GM19240 (cell line): ENCODE measurements around the gene TVP23C.
"Not testable (repeated sequence)": the region's sequence is repeated elsewhere in the genome, so short reads cannot be mapped to it uniquely, and the experiment has no call there.

ENCODE experiments used
- DNase-seq: peaks from one replicate; pipeline ENCODE4 v3.0.0; 2011; ENCODE audit warnings: low spot score; ENCODE audit not compliant: insufficient read length

The TVP23C gene

DNA sequence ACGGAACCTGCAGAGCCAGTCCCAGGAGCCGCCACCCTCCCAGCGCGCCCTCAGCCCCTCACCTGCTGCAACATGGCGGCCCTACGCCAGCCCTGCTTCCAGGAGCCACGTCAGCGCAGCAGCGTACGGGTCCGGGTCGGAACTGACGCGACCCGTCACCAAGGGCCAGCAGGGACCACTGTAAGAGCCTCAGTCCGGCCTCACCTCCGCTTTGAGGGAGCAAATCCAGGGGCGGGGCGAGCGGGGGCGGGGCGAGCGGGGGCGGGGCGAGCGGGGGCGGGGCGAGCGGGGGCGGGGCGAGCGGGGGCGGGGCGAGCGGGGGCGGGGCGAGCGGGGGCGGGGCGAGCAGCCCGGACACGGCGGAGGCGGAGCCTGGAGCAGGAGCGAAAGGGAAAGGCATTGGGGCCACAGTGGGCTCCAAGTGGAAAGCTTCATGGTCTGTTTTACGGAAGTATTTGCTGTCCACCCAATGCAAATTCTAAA, at the start of gene TVP23C:
Gene TVP23C, minus strand, starts transcription at position 109 of the 483 bp plus-strand sequence. Its CDS starts 35 bp downstream, at position 74.
- DNase-seq: peak; percentile 2

DNA sequence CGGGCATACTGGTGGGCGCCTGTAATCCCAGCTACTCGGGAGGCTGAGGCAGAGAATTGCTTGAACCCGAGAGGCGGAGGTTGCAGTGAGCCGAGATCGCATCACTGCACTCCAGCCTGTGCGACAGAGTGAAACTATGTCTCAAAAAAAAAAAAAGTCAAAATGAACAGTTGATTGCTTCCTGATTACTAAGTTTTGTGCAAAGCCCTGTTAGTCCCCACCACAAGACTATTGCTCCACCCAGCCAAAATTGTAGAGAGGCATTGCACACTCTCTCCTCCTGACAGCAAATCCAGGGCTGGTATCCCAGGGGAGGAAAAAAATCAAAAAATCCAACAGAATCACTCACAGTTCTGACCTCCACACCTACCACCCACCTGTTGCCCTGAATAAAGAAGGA, 29.7 kb upstream of the TVP23C start:
- not testable (repeated sequence) for DNase-seq

DNA sequence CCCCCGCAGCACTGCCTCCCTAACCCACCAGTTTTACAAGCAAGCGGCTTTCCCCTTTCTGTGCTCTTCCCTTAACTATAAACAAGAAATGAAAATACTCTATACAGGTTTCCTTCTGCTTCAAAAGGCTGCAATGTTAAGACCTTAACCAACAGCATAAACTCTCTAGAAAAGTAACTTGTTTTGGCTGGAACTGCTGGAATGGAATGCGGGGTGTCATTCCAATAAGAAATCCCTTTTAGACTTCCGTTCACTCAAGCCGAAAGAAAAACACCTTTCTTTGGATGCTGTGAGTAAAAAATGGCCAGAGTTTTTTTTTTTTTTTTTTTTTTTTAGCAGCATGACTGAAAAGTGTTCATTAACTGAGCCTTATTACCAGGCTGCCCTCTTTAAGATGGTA, 28.7 kb upstream of the TVP23C start:
- not testable (repeated sequence) for DNase-seq

DNA sequence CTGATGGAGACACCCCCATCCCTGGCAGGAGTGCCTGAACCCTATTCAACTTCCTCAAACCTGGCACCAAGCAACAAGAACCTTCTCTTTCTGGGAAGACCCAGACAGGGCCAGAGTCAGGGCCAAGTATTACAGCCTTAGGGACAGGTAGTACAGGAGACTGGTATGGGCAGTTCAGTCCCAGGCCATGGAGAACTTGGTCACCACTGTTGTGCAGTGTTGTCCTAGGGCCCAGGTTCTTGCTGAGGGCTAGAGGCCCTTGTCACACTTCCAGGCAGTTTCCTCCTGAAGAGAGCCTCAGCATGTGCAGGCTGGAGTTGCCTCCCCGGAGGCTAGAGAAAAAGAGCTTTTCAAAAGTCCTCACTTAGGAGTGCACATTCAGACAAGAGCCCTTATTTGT, 27.6 kb upstream of the TVP23C start:
- DNase-seq: not testable (repeated sequence)

DNA sequence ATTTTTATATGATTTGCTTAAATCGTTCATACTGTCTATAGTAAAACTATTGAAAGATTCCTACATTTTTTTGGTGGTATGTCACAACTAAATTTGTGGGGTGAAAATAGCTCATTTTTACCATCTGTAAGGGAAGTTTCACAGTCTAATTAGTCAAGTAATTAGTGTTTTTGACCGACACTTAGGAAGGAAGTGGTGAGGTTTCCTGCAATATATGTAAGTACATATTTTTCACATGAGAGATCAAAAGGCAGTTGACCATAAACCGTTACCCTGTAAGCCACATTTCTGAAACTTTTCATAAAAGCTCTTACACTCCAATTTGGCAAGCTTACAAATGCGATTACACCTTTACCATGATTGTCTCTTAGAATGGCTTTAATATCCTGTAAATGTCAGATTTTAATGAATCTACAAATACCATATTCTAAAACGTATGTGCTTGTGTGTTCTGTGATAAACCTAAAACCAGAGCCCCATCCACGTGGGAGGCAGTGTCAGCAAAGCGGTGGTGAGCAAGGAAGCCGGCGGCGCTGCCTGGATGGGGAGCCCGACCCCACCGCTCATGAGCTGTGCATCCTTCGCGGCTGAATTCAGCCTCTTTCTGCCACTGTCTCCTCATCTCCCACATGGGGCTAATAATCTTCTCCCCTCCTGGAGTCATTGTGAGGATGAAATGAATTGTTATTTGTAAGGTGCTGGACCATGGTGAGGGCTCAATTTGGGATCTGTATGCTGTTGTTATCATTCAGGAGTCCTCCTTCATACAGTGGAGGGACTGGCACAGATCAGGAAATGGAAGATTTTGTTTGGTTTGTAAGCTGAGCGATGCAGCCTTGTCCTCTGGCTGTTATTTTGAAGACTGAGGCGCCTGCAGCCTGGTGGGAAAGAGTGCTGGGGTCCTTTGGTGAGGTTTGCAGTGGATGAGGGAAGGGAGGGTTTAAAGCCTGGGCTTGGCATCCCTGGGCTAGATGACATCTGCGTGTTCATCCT, 26.6 kb upstream of the TVP23C start:
- DNase-seq: not testable (repeated sequence)

DNA sequence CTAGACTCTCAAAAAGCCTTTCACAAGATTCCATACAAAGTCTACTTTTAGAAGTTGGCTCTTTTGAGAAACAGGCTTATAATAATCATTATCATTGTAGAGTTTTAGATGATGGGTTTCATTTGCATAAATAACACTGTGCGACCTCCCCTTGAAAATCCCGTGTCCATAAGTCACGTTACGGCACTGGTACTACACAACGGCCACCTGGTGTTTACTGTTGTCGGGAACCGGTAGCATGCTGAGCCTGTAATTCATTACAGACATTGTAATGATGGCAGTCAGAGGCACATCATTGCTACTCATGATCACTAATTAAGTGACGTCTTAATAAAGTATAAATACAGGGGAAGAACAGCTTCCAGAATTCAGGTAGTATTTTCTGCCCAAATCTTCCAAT, 24.7 kb upstream of the TVP23C start:
- not testable (repeated sequence) for DNase-seq

DNA sequence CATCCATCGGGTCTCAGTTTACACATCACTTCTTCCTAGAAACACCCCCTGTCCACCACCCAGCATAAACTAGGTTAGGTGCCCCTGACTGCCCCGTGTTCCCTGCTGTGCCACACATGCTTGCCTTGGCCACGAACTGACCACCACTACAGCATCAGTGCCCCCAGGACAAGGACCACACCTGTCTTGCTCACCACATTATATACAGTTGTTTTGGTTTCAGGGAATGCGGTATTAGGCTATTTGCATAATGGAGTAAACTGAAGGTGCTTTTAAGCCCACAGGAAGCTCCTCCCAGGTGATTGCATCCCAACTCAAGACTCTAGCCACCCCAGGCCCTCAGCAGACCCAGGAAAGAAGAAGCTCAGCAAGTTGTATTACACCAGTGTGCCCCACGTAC, 20.0 kb upstream of the TVP23C start:
- not testable (repeated sequence) for DNase-seq

DNA sequence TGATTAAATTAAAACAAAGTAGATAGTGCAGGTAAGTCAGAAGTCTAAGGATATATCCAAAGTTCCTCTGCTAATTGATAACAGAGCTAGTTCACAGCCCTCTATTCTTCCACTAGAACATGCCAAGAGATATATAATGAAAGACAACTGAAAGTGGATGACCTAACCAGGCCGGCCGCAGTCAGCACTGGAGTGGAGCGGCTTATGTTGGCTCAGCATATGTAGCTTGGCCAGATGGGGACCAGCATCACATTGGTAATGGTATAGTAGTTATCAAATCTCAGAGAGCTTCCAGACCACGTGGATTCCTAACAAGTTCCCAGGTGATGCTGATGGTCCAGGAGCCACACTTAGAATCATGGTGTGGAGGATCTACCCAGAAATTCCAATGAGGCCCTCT, 18.2 kb upstream of the TVP23C start:
- DNase-seq: not testable (repeated sequence)

DNA sequence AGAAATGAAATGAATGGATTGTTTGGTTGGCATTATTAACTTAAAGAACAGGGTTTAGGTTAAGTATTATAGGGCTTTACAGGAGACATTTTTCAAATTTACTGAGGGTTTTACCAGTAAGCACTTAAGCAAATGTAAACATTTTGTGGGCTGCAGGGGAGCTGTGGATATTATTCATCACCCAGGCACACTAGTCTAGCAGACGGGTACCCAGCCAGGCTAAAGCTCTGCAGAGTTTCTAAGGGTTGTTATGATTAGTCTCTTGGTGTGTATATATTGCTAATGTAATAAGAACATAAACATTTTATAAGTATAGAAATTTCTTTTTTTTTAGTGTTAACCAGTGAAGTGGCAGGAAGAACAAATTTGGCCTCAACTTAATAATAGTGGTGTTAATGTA, 13.6 kb upstream of the TVP23C start:
- not testable (repeated sequence) for DNase-seq

DNA sequence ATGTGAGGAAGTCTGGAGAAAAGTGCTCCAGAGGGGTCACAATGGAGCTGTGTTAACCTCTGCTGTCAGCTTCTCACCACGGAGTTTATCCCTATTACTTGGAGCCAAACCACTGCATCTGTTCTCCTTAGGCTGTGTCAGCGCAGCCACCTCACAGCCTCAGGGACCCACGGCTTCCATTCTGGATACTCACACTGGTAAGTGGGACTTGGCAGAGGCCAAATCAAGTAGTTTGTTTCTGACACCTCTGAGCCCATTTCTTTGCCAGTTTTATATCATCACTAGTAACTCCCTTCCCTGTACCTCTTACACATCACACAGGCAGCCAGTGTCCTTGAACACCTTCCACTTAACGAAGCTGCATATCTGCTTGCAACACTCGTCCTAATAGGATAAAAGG, 11.4 kb upstream of the TVP23C start:
- DNase-seq: not testable (repeated sequence)

DNA sequence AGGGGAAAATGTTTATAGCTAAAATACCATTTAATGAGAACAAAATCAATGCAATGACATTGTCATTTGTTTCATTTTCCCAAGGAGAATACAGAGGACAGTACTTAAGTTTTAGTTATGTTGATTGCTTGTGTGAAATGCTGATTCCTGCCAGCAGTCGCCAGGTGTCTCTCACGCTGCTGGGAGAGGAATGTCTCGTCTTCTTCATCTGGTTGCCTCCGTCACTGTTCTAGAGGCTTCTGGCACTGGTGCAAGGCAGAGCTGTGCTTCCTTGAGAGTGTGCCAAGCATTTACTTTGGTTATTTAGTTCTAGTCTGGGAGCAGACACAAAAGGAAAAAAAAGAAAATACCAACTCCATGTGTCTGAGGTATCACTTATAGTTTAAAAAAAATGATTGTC, 10.6 kb upstream of the TVP23C start:
- not testable (repeated sequence) for DNase-seq

DNA sequence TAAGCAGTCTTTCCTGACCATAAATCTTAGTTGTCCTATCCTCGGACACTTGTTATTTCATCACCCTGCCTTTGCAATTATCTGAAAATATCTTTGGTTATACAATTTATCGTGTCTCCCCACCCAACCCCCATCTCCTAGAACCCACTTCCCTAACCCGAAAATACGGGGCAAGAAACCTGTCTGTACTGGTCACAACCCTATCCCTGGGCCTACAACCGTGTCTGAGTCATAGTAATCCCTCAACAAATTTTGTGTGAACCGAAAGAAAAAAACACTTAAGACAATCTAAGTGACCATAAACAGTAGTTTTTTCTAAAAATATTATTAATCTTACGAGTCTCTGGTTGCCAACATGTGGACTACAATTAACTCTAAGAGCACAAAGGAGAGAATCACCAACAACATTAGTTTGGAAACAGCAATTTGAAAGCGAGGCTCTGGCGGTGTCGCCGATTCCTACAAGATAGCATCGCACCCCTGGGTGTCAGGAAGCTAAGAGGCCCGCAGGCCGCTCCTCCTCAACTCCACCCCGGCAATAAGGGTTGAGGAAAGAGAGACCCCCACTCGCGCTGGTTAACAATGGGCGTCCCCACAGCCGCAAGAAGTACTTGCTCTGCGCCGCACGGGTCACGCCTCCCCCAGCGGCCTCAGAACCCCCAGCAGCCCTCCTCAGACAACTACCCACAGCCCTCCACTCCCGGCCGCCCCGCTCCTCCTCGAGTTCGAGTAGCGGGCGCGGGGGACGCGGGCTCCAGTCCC, 489 bp downstream of the TVP23C start:
- not testable (repeated sequence) for DNase-seq

DNA sequence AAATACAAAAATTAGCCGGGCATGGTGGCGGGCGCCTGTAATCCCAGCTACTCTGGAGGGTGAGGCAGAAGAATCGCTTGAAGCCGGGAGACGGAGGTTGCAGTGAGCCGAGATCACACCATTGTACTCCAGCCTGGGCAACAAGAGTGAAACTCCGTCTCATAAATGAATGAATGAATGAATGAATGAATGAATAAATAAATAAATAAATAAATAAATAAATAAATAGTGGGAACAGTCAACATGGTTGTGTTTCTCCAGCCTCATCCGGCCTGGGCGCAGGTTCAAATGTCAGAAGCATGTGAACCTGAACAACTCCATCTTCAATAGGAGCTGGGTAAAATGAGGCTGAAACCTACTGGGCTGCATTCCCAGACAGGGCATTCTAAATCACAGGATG, 1.8 kb downstream of the TVP23C start:
- DNase-seq: not testable (repeated sequence)

DNA sequence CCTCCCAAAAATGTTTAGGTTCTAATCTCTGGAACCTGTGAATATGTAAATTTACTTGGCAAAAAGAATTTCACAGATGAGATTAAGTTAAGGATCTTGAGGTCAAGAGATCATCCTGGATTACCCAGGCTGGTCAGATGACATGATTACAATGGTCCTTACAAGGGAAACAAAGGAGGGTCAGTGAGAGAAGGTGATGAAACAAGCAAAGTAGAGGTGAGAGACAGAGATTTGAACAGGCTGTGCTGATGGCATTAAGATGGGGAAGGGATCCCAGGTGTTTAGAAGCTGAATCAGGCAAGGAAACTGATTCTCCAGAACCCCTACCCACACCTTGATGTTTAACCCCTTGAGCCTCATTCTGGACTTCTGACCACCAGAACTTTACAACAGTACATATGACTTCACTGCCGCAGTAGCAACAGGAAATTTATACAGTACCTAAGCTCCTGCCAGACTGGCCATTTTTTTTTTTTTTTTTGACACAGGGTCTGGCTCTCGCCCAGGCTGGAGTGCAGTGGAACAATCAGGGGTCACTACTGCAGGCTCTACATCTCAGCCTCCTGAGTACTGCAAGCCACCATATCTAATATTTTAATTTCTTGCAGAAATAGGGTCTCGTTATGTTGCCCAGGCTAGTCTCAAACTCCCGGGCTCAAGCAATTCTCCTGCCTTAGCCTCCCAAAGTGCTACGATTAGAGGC, 4.7 kb downstream of the TVP23C start:
- not testable (repeated sequence) for DNase-seq

DNA sequence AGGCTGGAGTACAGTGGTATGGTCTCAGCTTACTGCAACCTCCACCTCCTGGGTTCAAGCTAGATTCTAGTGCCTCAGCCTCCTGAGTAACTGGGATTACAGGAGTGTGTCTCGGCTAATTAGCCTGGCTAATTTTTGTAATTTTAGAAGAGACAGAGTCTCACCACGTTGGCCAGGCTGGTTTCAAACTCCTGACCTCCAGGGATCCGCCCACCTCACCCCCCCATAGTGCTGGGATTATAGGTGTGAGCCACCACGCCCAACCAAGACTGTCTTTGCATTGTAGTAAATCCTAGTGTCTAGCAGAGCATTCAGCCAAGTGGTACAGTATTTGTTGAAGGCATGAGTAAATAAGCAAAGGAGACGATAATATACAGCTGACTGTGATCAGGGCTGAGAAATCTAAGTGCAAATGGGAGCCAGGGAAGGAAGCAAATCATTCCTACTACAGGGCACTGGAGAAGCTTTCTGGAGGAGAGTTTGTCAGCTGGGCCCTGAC, 5.9 kb downstream of the TVP23C start:
- not testable (repeated sequence) for DNase-seq

DNA sequence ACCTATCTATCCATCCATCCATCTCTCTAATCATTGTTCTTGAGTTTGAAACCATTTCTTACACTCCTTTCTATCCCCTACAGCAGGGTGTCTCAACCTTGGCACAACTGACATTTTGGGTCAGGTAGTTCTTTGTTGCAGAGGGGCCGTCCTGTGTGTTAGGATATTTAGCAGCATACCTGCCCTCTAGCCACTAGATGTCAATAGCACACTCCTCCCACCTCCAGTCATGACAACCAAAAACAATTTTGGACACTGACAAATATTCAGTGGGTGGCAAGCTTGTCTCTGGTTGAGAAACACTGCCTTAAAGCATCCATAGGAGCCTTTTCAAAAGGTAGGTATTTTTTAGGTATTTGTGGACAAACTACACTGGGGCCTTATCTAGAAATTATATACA, 10.4 kb downstream of the TVP23C start:
- not testable (repeated sequence) for DNase-seq

DNA sequence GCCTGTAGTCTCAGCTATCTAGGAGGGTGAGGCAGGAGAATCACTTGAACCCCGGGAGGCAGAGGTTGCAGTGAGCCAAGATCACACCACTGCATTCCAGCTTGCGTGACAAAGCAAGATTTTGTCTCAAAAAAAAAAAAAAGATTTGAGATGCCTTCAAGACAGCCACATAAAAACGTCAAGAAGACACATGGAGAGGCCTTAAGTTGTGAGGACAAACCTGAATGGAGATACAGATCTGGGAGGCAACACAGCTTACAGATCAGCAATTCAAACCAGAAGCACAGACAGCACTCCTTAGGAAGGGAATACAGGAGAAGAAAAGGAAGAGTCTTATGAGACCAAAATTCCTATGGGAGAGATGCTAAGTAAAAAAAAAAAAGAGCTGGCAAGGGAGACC, 13.7 kb downstream of the TVP23C start:
- not testable (repeated sequence) for DNase-seq

DNA sequence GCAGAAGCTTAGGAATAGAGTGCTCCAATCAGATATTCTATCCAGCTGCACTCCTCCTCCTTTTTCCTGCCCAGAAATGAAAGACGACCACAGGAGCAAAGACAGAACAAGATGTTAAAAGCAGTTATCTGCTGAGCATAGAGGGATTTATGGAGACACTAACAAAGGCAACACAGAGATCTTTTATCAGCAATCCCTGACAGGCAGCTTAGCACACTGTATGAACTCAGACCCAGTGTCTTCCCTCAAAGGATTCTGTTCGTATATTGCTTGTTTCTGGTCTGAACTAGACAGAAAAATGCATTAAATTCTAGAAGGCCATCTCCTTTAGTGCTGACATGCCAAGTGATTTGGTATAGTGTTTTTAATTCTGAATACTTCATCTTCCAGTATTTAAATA, 16.7 kb downstream of the TVP23C start:
- not testable (repeated sequence) for DNase-seq

DNA sequence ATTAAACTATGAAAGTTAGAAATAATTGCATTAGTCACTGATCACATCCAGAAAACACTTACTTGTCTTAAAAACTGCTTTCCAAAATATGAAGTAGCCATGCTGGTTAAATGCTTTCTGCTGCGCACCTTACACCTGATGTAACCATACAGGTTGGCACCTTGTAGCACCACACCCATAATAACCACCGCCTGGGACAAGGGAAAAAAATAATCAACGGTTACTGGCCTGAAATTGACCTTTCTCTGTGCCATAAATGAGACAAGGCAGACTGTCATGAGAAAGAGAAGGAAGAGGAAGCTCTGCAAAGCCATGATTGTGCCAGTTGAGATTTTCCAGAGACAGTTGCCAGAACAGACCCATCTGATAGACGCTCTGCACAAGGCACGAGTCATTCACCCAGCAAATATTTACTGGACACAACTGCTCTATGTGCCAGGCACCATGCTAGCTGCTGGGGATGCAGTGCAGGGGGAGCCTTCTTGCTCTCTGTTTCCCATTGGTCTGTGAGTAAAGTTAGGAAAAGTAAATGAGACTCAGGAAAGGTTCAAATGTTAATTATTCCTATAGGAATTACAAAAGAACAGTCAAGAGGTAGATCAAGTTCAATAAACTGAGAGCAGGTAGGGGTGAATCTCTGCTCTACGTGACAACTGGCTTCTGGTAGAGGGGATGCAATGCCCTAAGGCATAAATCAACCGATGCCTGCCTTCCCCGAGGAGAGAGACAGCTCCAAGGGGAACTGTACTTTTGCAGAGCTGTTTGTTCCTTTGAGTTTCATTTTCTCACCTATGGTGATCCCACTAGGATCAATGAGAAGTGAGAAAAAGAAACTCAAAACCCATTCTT, 22.7 kb downstream of the TVP23C start:
- DNase-seq: not testable (repeated sequence)

DNA sequence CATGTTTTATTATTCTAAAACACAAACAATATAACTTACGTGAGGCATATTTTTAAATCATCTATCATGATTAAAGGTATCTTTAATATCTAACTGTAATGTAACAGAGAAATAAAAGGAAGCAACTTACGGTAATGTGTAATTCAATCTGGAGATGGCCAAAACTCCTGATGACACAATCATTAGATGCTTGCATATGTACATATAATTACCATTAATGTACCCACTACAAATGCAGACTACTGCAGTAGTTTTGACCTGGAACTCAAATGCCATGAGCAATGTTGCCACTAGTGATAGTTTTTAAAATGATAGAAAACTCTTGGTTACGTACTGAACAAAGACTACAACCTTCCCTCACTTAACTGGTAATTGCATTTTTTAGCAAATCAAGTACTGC, 30.2 kb downstream of the TVP23C start:
- DNase-seq: not testable (repeated sequence)
